Right lobe of liver (tissue), 4 donors: ENCODE measurements around the gene RER1.

ENCODE experiments used
- POLR2A ChIP-seq: fragments of 450-650 bp; IDR thresholded peaks from one replicate; pipeline ENCODE4 v1.6.1; 2017; ENCODE audit warnings: antibody characterized with exemption, mild to moderate bottlenecking
- TF ChIP-seq, protein P1 (sequence below), 4 donors: fragments of 200-600 bp in 3 of 4; fragments of 450-650 bp in 1 of 4; IDR thresholded peaks; one replicate each; pipeline versions ENCODE4 v1.5.1 to v1.8.0; 2016 to 2022; ENCODE audit warnings: antibody characterized with exemption in 4 of 4, mild to moderate bottlenecking in 2 of 4
- donor health status: DM: no; HTN: no; CAD: no.
- donor health status: DM: no; HTN: no; CAD: no.
- donor health status: DM: no; HTN: yes; CAD: no.

GRCh38 chr1:2428490-2428889 is 36.8 kb downstream of the RER1 start:
- TF ChIP-seq, protein P1, sequence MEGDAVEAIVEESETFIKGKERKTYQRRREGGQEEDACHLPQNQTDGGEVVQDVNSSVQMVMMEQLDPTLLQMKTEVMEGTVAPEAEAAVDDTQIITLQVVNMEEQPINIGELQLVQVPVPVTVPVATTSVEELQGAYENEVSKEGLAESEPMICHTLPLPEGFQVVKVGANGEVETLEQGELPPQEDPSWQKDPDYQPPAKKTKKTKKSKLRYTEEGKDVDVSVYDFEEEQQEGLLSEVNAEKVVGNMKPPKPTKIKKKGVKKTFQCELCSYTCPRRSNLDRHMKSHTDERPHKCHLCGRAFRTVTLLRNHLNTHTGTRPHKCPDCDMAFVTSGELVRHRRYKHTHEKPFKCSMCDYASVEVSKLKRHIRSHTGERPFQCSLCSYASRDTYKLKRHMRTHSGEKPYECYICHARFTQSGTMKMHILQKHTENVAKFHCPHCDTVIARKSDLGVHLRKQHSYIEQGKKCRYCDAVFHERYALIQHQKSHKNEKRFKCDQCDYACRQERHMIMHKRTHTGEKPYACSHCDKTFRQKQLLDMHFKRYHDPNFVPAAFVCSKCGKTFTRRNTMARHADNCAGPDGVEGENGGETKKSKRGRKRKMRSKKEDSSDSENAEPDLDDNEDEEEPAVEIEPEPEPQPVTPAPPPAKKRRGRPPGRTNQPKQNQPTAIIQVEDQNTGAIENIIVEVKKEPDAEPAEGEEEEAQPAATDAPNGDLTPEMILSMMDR (IDR thresholded peaks at IDR 0.05), result no peak
- TF ChIP-seq POLR2A, result no peak
